ENCODE results near the gene FRAS1. TPM values are rescaled to one million over a fixed set of nuclear protein-coding genes. Genes with fewer than 3 reads are reported as not detected.
"Not testable (repeated sequence)": the region's sequence is repeated elsewhere in the genome, so short reads cannot be mapped to it uniquely, and the experiment has no call there.

The FRAS1 gene
- total RNA-seq, 2 donors from 2014 or later = 6.4 to 11.0 TPM

GRCh38 chr4:78207541-78207940 is 150.4 kb downstream of the FRAS1 start:
- Histone ChIP-seq H3K27me3 (replicated peaks; ENCODE audit: insufficient read depth) (no peaks in the 10 kb centered on the region), H3K27ac (no peak overlapping the region), H3K4me3 (no peak overlapping the region), H3K36me3 (no peaks in the 10 kb centered on the region), H3K9me3 (no peaks in the 10 kb centered on the region), H3K4me1 (replicated peaks) (no peaks in the 10 kb centered on the region)
- TF ChIP-seq POLR2AphosphoS5 (IDR thresholded peaks at IDR 0.05) (no peak), POLR2A (IDR thresholded peaks at IDR 0.05) (no peak), CTCF (IDR thresholded peaks at IDR 0.05) (no peak)
- no peak for DNase-seq (ENCODE audit: low spot score)
- intact Hi-C loops (cut with DNase I) = no loop called here
- 93% methylated on average over 3 of the region's 3 CpGs for WGBS

- no peaks in the 10 kb centered on the region for H3K4me1 ChIP-seq (replicated peaks)
- H3K4me3 ChIP-seq = no peak overlapping the region
- no peaks in the 10 kb centered on the region for H3K36me3 ChIP-seq
- TF ChIP-seq POLR2A (IDR thresholded peaks at IDR 0.05) (no peak), CTCF (IDR thresholded peaks at IDR 0.05) (no peak), POLR2AphosphoS5 (IDR thresholded peaks at IDR 0.05) (no peak)
- H3K9me3 ChIP-seq = no peaks in the 10 kb centered on the region
- 59% methylated on average over 6 of the region's 6 CpGs for WGBS
- H3K27me3 ChIP-seq (replicated peaks; ENCODE audit: insufficient read depth) = no peaks in the 10 kb centered on the region
- DNase-seq (ENCODE audit: low spot score) = no peak
- H3K27ac ChIP-seq = no peak overlapping the region
- intact Hi-C loops (cut with DNase I) = no loop called here
Observed at GRCh38 chr4:78207951-78208350, 150.8 kb downstream of the FRAS1 start.

- WGBS = 98% methylated on average over 4 of the region's 4 CpGs
- H3K4me3 ChIP-seq; DNase-seq (ENCODE audit: low spot score): not testable (repeated sequence)
Observed at GRCh38 chr4:78208896-78209295, 151.8 kb downstream of the FRAS1 start.

GRCh38 chr4:78210694-78211410 is 153.7 kb downstream of the FRAS1 start:
- WGBS = 96% methylated on average over 6 of the region's 6 CpGs
- TF ChIP-seq CTCF (IDR thresholded peaks at IDR 0.05) (no peak), POLR2AphosphoS5 (IDR thresholded peaks at IDR 0.05) (no peak), POLR2A (IDR thresholded peaks at IDR 0.05) (no peak)

More at GRCh38 chr4:78208896-78209295, 151.8 kb downstream of the FRAS1 start:
- H3K36me3 ChIP-seq; H3K27ac ChIP-seq; H3K4me1 ChIP-seq (replicated peaks); H3K27me3 ChIP-seq (replicated peaks; ENCODE audit: insufficient read depth); intact Hi-C loops (cut with DNase I); H3K9me3 ChIP-seq: not testable (repeated sequence)

GRCh38 chr4:78213218-78213617 is 156.1 kb downstream of the FRAS1 start:
- H3K4me1 ChIP-seq (replicated peaks) = no peaks in the 10 kb centered on the region
- no peak for TF ChIP-seq CTCF (IDR thresholded peaks at IDR 0.05)
- TF ChIP-seq POLR2AphosphoS5 (IDR thresholded peaks at IDR 0.05) = no peak
- no peak overlapping the region for H3K27ac ChIP-seq
- DNase-seq (ENCODE audit: low spot score) = no peak
- intact Hi-C loops (cut with DNase I) = no loop called here
- H3K9me3 ChIP-seq = no peaks in the 10 kb centered on the region
- WGBS = 41% methylated on average over 3 of the region's 3 CpGs
- H3K4me3 ChIP-seq = no peak overlapping the region
- H3K27me3 ChIP-seq (replicated peaks; ENCODE audit: insufficient read depth) = no peaks in the 10 kb centered on the region
- H3K36me3 ChIP-seq = no peaks in the 10 kb centered on the region

More at GRCh38 chr4:78210694-78211410, 153.7 kb downstream of the FRAS1 start:
- Histone ChIP-seq H3K27me3 (replicated peaks; ENCODE audit: insufficient read depth) (no peaks in the 10 kb centered on the region), H3K9me3 (no peaks in the 10 kb centered on the region), H3K4me3 (no peak overlapping the region), H3K4me1 (replicated peaks) (no peaks in the 10 kb centered on the region), H3K27ac (no peak overlapping the region), H3K36me3 (no peaks in the 10 kb centered on the region)
- intact Hi-C loops (cut with DNase I) = no loop called here
- no peak for DNase-seq (ENCODE audit: low spot score)

All from prostate gland (tissue), 2 donors.